ENCODE measurements around the gene PRR14.

DNA sequence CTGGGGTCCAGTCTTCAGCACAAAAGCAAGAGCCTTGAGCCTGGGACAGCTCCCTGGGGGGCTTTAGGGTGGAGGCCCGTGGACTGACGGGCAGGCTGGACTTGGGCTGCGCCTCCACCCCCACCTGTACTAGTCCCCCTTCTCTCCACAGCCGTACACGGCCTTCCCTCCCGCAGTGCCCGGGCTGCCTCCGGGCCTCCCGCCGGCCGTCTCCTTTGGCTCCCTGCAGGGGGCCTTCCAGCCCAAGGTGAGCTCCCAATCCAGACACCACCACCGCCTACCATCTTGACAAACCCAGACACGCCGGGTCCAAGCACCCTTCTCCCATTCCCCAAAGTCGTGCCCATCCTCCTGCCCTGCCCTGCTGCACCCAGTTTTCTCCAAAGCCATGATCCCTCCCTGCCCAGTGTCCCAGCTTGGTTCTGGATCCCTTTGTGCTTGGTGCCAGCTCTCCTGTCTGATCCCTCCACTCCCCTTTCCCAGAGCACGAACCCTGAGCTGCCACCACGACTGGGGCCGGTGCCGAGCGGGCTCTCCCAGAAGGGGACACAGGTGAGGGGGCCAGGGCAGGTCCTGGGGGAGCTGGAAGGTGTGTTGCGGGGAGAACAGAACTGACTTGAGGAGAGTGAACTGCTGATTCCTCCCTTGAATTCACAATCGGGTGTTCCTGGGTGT, 14.5 kb downstream of the PRR14 start:
- TF ChIP-seq, protein P1, sequence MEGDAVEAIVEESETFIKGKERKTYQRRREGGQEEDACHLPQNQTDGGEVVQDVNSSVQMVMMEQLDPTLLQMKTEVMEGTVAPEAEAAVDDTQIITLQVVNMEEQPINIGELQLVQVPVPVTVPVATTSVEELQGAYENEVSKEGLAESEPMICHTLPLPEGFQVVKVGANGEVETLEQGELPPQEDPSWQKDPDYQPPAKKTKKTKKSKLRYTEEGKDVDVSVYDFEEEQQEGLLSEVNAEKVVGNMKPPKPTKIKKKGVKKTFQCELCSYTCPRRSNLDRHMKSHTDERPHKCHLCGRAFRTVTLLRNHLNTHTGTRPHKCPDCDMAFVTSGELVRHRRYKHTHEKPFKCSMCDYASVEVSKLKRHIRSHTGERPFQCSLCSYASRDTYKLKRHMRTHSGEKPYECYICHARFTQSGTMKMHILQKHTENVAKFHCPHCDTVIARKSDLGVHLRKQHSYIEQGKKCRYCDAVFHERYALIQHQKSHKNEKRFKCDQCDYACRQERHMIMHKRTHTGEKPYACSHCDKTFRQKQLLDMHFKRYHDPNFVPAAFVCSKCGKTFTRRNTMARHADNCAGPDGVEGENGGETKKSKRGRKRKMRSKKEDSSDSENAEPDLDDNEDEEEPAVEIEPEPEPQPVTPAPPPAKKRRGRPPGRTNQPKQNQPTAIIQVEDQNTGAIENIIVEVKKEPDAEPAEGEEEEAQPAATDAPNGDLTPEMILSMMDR (IDR thresholded peaks at IDR 0.05; ENCODE audit: poor library complexity): no peak
- TF ChIP-seq EZH2phosphoT487 (IDR thresholded peaks at IDR 0.05; ENCODE audit: low read depth, severe bottlenecking, unreplicated experiment) (no peak), EZH2 (IDR thresholded peaks at IDR 0.05; ENCODE audit: borderline replicate concordance) (no peak)
